Karpas-422 (cell line): ENCODE results near the gene FHIT. TPM values are rescaled to one million over a fixed set of nuclear protein-coding genes. Genes with fewer than 3 reads are reported as not detected.

Experiments used
- DNase-seq: peaks from one replicate; pipeline ENCODE4 v3.0.0-alpha.2; 2015
- H2AFZ ChIP-seq: fragments of 200-600 bp; sonication (generic); 2 replicates; pipeline ENCODE4 v1.6.1; 2014; ENCODE audit warnings: antibody characterized with exemption, low read length, mixed read lengths
- H3K27ac ChIP-seq: fragments of 200-600 bp; sonication (generic); 2 replicates; pipeline ENCODE4 v1.5.1; 2014; ENCODE audit warnings: mild to moderate bottlenecking, low read length, moderate library complexity
- H3K27me3 ChIP-seq: fragments of 200-600 bp; sonication (generic); 2 replicates; pipeline ENCODE4 v1.6.1; 2014; ENCODE audit warnings: low read length, mixed read lengths
- H3K36me3 ChIP-seq: fragments of 200-600 bp; sonication (generic); 2 replicates; pipeline ENCODE4 v1.6.1; 2014; ENCODE audit warnings: low read length, mixed read lengths; ENCODE audit not compliant: insufficient read depth
- H3K4me1 ChIP-seq: fragments of 200-600 bp; sonication (generic); 2 replicates; pipeline ENCODE4 v1.6.1; 2014; ENCODE audit warnings: mild to moderate bottlenecking, low read length, mixed read lengths
- H3K4me2 ChIP-seq: fragments of 200-600 bp; sonication (generic); 2 replicates; pipeline ENCODE4 v1.6.1; 2014; ENCODE audit warnings: low read length, low read depth, mild to moderate bottlenecking; ENCODE audit not compliant: poor library complexity, severe bottlenecking
- H3K4me3 ChIP-seq: fragments of 200-600 bp; sonication (generic); 2 replicates; pipeline ENCODE4 v1.5.1; 2014; ENCODE audit warnings: mild to moderate bottlenecking, antibody characterized with exemption, low read length, mixed read lengths
- H3K79me2 ChIP-seq: fragments of 200-600 bp; sonication (generic); 2 replicates; pipeline ENCODE4 v1.6.1; 2014; ENCODE audit warnings: mild to moderate bottlenecking, low read length, mixed read lengths
- H3K9ac ChIP-seq: fragments of 200-600 bp; sonication (generic); 2 replicates; pipeline ENCODE4 v1.6.0; 2014; ENCODE audit warnings: low read length
- H3K9me2 ChIP-seq: fragments of 200-600 bp; sonication (generic), shearing (Covaris generic); replicated peaks from 2 replicates; pipeline ENCODE4 v1.6.0; 2014; ENCODE audit warnings: mild to moderate bottlenecking, low read length, moderate library complexity; ENCODE audit not compliant: insufficient read depth
- H3K9me3 ChIP-seq: fragments of 300-700, 200-600 bp; sonication (generic); 2 replicates; pipeline ENCODE4 v1.6.1; 2014; ENCODE audit warnings: low read length, mixed read lengths
- H4K20me1 ChIP-seq: fragments of 200-600 bp; sonication (generic); 2 replicates; pipeline ENCODE4 v1.6.1; 2014; ENCODE audit warnings: mild to moderate bottlenecking, antibody characterized with exemption, low read length, low read depth; ENCODE audit not compliant: insufficient read depth
- total RNA-seq: library from RNA; depleted of rRNA; stranded (reverse); fragments of >200 nt; shearing (Covaris generic); gene quantifications from 2 replicates; pipeline ENCODE4 v1.2.3, GENCODE V29; 2014; ENCODE audit warnings: low replicate concordance

The FHIT gene
- total RNA-seq, 1 experiment from 2014 or later: not detected

- Histone ChIP-seq H3K9ac (no peak overlapping the region), H3K27me3 (no peaks in the 10 kb centered on the region), H3K36me3 (no peaks in the 10 kb centered on the region), H3K4me3 (no peak overlapping the region), H4K20me1 (no peaks in the 10 kb centered on the region), H2AFZ (no peak overlapping the region), H3K27ac (no peak overlapping the region), H3K9me2 (no peaks in the 10 kb centered on the region), H3K4me2 (no peak overlapping the region), H3K9me3 (peaks cover 17% of the 10 kb centered on the region), H3K79me2 (no peaks in the 10 kb centered on the region), H3K4me1 (no peaks in the 10 kb centered on the region)
- DNase-seq: no peak
Measured at GRCh38 chr3:60133269-60134162, 1117.7 kb downstream of the FHIT start.

DNA sequence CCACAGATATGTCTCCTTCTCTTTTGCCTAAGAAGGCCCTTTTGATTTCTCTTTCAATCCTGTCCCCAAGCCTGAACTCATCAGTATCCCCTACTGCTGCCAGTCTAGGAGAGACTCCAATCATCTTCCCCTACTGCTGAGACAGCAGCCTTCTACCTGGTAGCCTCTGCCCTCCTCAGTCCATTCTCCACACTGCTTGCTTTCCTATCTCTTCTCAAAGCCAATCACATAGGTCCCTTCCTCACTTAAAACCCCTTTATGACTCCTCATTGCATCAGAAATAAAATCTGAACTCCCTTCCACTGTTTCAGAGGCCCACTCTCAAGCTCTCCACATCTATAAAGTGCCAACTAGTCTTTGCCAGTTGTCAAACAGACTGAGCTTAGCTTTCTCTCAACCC, 1119.6 kb downstream of the FHIT start:
- H2AFZ ChIP-seq: no peak overlapping the region
- peaks cover 15% of the 10 kb centered on the region for H3K9me3 ChIP-seq
- no peaks in the 10 kb centered on the region for H3K27me3 ChIP-seq
- no peaks in the 10 kb centered on the region for H3K79me2 ChIP-seq
- H3K36me3 ChIP-seq: no peaks in the 10 kb centered on the region
- no peaks in the 10 kb centered on the region for H3K4me1 ChIP-seq
- no peaks in the 10 kb centered on the region for H3K9me2 ChIP-seq
- H3K27ac ChIP-seq: no peak overlapping the region
- no peak overlapping the region for H3K9ac ChIP-seq
- H4K20me1 ChIP-seq: no peaks in the 10 kb centered on the region
- H3K4me3 ChIP-seq: no peak overlapping the region
- DNase-seq: no peak
- H3K4me2 ChIP-seq: no peak overlapping the region

DNA sequence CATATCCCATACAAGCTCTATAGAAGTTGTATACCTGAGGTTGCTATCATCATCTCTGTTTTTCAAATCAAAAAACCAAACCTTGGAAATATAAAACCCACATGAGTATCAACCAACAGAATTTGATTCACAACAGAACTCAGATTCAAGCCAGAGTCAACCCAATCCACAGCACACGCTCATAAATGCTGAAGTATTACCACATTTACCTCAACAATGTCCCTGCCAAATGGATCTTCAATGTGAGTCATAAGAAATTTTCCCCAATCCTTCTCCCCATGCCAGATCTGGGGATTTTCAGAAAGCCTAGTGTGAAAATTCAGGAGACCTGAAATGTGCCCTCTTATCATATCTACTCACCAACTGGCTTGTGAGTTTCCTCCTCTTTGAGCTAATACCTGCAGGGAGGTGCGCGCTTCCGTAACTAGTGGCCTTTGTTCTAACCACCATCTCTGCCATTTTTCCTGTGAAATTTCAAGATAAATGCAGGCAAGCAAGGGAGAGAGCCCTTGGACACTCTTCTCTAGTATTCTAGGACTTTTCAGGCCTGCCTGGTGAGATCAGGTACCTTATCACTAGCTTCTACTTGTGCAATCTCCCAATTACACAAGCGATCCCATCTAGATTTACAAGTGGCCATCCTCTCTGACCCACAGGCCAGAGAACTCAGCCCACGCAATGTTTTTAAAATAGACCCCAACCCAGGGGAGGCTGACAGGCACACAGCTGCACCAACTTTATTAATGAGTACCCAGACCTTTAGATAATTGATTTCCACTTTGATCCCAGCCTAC, 1124.5 kb downstream of the FHIT start:
- no peaks in the 10 kb centered on the region for H4K20me1 ChIP-seq
- no peaks in the 10 kb centered on the region for H3K79me2 ChIP-seq
- H3K4me2 ChIP-seq: no peak overlapping the region
- H3K27ac ChIP-seq: no peak overlapping the region
- H3K27me3 ChIP-seq: no peaks in the 10 kb centered on the region
- DNase-seq: no peak
- no peaks in the 10 kb centered on the region for H3K36me3 ChIP-seq
- no peak overlapping the region for H3K4me3 ChIP-seq
- no peaks in the 10 kb centered on the region for H3K4me1 ChIP-seq
- H3K9me3 ChIP-seq: peaks cover 26% of the 10 kb centered on the region
- no peak overlapping the region for H3K9ac ChIP-seq
- no peak overlapping the region for H2AFZ ChIP-seq
- H3K9me2 ChIP-seq: no peaks in the 10 kb centered on the region

GRCh38 chr3:60125686-60126085, 1125.6 kb downstream of the FHIT start:
- no peak for DNase-seq
- H3K27me3 ChIP-seq: no peaks in the 10 kb centered on the region
- no peaks in the 10 kb centered on the region for H4K20me1 ChIP-seq
- H3K9me3 ChIP-seq: peaks cover 22% of the 10 kb centered on the region
- H3K36me3 ChIP-seq: no peaks in the 10 kb centered on the region
- no peaks in the 10 kb centered on the region for H3K9me2 ChIP-seq
- H3K4me1 ChIP-seq: no peaks in the 10 kb centered on the region
- H3K4me2 ChIP-seq: no peak overlapping the region
- no peak overlapping the region for H3K9ac ChIP-seq
- H3K79me2 ChIP-seq: no peaks in the 10 kb centered on the region
- no peak overlapping the region for H3K4me3 ChIP-seq
- H2AFZ ChIP-seq: no peak overlapping the region
- no peak overlapping the region for H3K27ac ChIP-seq

DNA sequence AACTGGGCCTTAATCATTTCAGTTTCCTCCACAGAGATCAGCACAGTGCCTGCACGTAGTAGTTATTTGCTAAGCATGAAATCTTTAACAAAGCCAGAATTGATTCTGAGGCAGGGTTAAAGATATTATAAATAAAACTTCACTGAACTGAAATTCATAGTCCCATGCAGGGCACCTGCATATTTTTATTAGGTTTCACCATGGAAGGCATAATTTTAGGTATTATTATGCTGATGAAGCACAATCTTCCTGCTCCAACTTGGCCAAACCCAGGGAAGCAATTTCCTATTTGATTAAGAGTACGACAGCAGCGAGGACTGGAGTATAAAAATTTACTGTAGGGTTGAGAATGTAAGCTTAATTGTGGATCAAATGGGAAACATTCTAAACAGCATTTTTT, 1131.0 kb downstream of the FHIT start:
- H3K4me1 ChIP-seq: no peaks in the 10 kb centered on the region
- no peak overlapping the region for H3K4me3 ChIP-seq
- H3K27me3 ChIP-seq: no peaks in the 10 kb centered on the region
- no peak overlapping the region for H3K27ac ChIP-seq
- no peaks in the 10 kb centered on the region for H3K79me2 ChIP-seq
- DNase-seq: no peak
- H3K36me3 ChIP-seq: no peaks in the 10 kb centered on the region
- H2AFZ ChIP-seq: no peak overlapping the region
- peaks cover 11% of the 10 kb centered on the region; the same call in 1 of the 2 replicates for H3K9me3 ChIP-seq
- no peaks in the 10 kb centered on the region for H4K20me1 ChIP-seq
- H3K4me2 ChIP-seq: no peak overlapping the region
- H3K9ac ChIP-seq: no peak overlapping the region
- H3K9me2 ChIP-seq: no peaks in the 10 kb centered on the region

GRCh38 chr3:60114191-60114590, 1137.1 kb downstream of the FHIT start:
- H2AFZ ChIP-seq: no peak overlapping the region
- H3K9me2 ChIP-seq: no peaks in the 10 kb centered on the region; the same call in 1 of the 2 replicates
- no peaks in the 10 kb centered on the region for H3K4me1 ChIP-seq
- H3K79me2 ChIP-seq: no peaks in the 10 kb centered on the region
- peaks cover 8% of the 10 kb centered on the region; the same call in 1 of the 2 replicates for H3K9me3 ChIP-seq
- no peaks in the 10 kb centered on the region for H3K27me3 ChIP-seq
- H3K4me2 ChIP-seq: no peak overlapping the region
- no peak overlapping the region for H3K27ac ChIP-seq
- no peak for DNase-seq
- H3K36me3 ChIP-seq: no peaks in the 10 kb centered on the region
- no peak overlapping the region for H3K9ac ChIP-seq
- no peak overlapping the region for H3K4me3 ChIP-seq
- H4K20me1 ChIP-seq: no peaks in the 10 kb centered on the region

DNA sequence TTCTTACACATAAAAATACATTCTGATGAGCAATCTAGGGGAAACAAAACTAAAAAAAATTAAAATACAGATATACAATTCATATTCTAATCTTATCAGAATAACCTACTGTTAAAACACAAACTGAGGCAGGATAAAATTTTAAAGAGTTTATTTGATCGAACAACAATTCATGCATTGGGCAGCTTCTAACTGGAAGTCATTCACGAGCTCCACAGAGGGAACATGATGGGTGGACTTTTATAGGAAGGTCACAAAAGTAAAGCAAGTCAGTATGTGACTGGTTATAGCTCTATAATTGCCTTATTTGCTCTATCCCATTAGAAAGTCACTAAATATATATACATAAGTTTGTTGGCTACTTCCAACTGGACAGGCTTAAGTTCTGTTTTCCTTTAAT, 1144.0 kb downstream of the FHIT start:
- Histone ChIP-seq H2AFZ (no peak overlapping the region), H3K36me3 (no peaks in the 10 kb centered on the region), H3K79me2 (no peaks in the 10 kb centered on the region), H3K4me1 (no peaks in the 10 kb centered on the region), H3K9me3 (peaks cover 8% of the 10 kb centered on the region), H3K9me2 (no peaks in the 10 kb centered on the region; the same call in 1 of the 2 replicates), H3K9ac (no peak overlapping the region), H3K4me3 (no peak overlapping the region), H3K27ac (no peak overlapping the region), H3K4me2 (no peak overlapping the region), H4K20me1 (no peaks in the 10 kb centered on the region), H3K27me3 (no peaks in the 10 kb centered on the region)
- no peak for DNase-seq

DNA sequence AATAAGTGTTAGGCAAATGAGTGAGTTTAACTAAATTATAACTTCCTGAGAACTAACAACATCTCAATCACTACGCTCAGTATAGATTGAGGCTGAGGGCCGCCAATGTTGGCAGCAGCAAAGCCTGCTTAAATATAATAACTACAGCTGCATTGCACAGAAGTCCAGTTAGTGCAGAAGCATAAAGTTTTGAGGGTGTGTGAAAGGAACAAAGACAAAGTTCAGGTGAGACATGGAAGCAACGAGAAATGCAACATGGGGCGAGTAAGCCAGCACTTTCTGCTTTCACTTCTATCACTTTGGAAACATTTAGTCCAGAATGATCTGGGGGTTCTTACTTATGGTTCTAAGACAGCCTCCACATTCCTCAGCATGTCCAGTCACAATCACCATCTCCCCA, 1149.1 kb downstream of the FHIT start:
- Histone ChIP-seq H3K27ac (no peak overlapping the region), H3K36me3 (no peaks in the 10 kb centered on the region), H3K9me3 (peaks cover 8% of the 10 kb centered on the region; the same call in 1 of the 2 replicates), H3K4me3 (no peak overlapping the region), H2AFZ (no peak overlapping the region), H3K4me1 (no peaks in the 10 kb centered on the region), H3K27me3 (no peaks in the 10 kb centered on the region), H3K4me2 (no peak overlapping the region), H3K9me2 (no peaks in the 10 kb centered on the region), H3K79me2 (no peaks in the 10 kb centered on the region), H3K9ac (no peak overlapping the region), H4K20me1 (no peaks in the 10 kb centered on the region)
- no peak for DNase-seq
